Smooth muscle cell (in vitro differentiated cells): Measurements from ENCODE around the gene SLC22A17. TPM values are rescaled to one million over a fixed set of nuclear protein-coding genes. Genes with fewer than 3 reads are reported as not detected.

Source experiments
- DNase-seq: peaks from one replicate; lab custom pipeline; 2025; ENCODE audit not compliant: unreplicated experiment; lab: John Stamatoyannopoulos, UW
- H2AFZ ChIP-seq: fragments of 200-600 bp; sonication (generic); 2 replicates; pipeline ENCODE4 v1.6.0; 2016; ENCODE audit warnings: antibody characterized with exemption, low read depth, mild to moderate bottlenecking
- H3F3A ChIP-seq: fragments of 200-600 bp; sonication (generic); 2 replicates; pipeline ENCODE4 v1.6.0; 2017; ENCODE audit warnings: antibody characterized with exemption, low read depth
- H3K27ac ChIP-seq: fragments of 200-600 bp; sonication (generic); 2 replicates; pipeline ENCODE4 v1.5.1; 2016; ENCODE audit warnings: low read depth, mild to moderate bottlenecking
- H3K27me3 ChIP-seq: fragments of 200-600 bp; sonication (generic); 2 replicates; pipeline ENCODE4 v1.6.1; 2016; ENCODE audit warnings: low read depth, mild to moderate bottlenecking
- H3K36me3 ChIP-seq: fragments of 200-600 bp; sonication (generic); 2 replicates; pipeline ENCODE4 v1.5.1; 2016; ENCODE audit warnings: low read depth
- H3K4me1 ChIP-seq: fragments of 200-600 bp; sonication (generic); 2 replicates; pipeline ENCODE4 v1.5.1; 2016; ENCODE audit warnings: low read depth
- H3K4me2 ChIP-seq: fragments of 200-600 bp; sonication (generic); 2 replicates; pipeline ENCODE4 v1.6.0; 2016; ENCODE audit warnings: mild to moderate bottlenecking
- H3K4me3 ChIP-seq: fragments of 200-600 bp; sonication (generic); 2 replicates; pipeline ENCODE4 v1.5.1; 2016; ENCODE audit warnings: mild to moderate bottlenecking
- H3K79me2 ChIP-seq: fragments of 200-600 bp; sonication (generic); 2 replicates; pipeline ENCODE4 v1.6.0; 2016; ENCODE audit warnings: low read depth, mild to moderate bottlenecking
- H3K9ac ChIP-seq: fragments of 200-600 bp; sonication (generic); 2 replicates; pipeline ENCODE4 v1.6.0; 2016; ENCODE audit warnings: low read depth
- H3K9me3 ChIP-seq: fragments of 200-600 bp; sonication (generic); replicated peaks from 2 replicates; pipeline ENCODE4 v1.5.1; 2016; ENCODE audit warnings: low read depth
- H4K20me1 ChIP-seq: fragments of 200-600 bp; sonication (generic); 2 replicates; pipeline ENCODE4 v1.6.0; 2016; ENCODE audit warnings: low read depth
- CTCF ChIP-seq: fragments of 200-600 bp; sonication (generic); IDR thresholded peaks from 2 replicates; pipeline ENCODE4 v1.5.1; 2017; ENCODE audit warnings: borderline replicate concordance, mild to moderate bottlenecking, antibody characterized with exemption; ENCODE audit not compliant: insufficient read depth, poor library complexity, severe bottlenecking
- WGBS: methylation state at CpG from one replicate; pipeline ENCODE4 v1.1.7; 2016; ENCODE audit warnings: low lambda C conversion rate; 5-methylcytosine and 5-hydroxymethylcytosine counted together
- polyA plus RNA-seq: library from polyadenylated mRNA; unstranded; fragments of >200 nt; fragmentation: Nextera tagmentation; extraction: Ambion mirVana; gene quantifications from 2 replicates; pipeline ENCODE4 v1.2.1, GENCODE V29; 2016
- total RNA-seq: library from RNA; depleted of rRNA; stranded (reverse); fragments of >200 nt; gene quantifications from 2 replicates; pipeline ENCODE4 v1.2.3, GENCODE V29; 2014

Gene SLC22A17
- total and polyA plus RNA-seq, 2 experiments from 2014 or later = 81.0 to 127 TPM

- no peaks in the 10 kb centered on the region for H3K9me3 ChIP-seq
- no peaks in the 10 kb centered on the region for H3F3A ChIP-seq
- H3K36me3 ChIP-seq = no peaks in the 10 kb centered on the region
- H3K4me2 ChIP-seq = no peak overlapping the region
- no peaks in the 10 kb centered on the region for H3K79me2 ChIP-seq
- WGBS = 79% methylated on average over 11 of the region's 11 CpGs
- no peaks in the 10 kb centered on the region for H3K27me3 ChIP-seq
- no peak for DNase-seq
- H4K20me1 ChIP-seq = no peaks in the 10 kb centered on the region
- no peak for TF ChIP-seq CTCF
- peaks cover 7% of the 10 kb centered on the region for H3K4me1 ChIP-seq
- no peak overlapping the region for H2AFZ ChIP-seq
- no peak overlapping the region for H3K4me3 ChIP-seq
- no peak overlapping the region for H3K27ac ChIP-seq
- no peak overlapping the region for H3K9ac ChIP-seq
Observed at GRCh38 chr14:23377198-23377550, 24.5 kb upstream of the SLC22A17 start.

GRCh38 chr14:23376482-23377197 is 24.0 kb upstream of the SLC22A17 start, which contains the start of gene CMTM5:
Gene CMTM5, plus strand, starts transcription at chr14:23377046. Its CDS starts 206 bp downstream, at chr14:23377252.
- peaks cover 7% of the 10 kb centered on the region for H3K4me1 ChIP-seq
- H3K27me3 ChIP-seq = no peaks in the 10 kb centered on the region
- no peak within 1 kb of the TSS for H3K9ac ChIP-seq
- H3K27ac ChIP-seq = no peak within 1 kb of the TSS
- no peaks in the 10 kb centered on the region for H3K36me3 ChIP-seq
- DNase-seq = no peak
- H3K9me3 ChIP-seq = no peaks in the 10 kb centered on the region
- no peaks in the 10 kb centered on the region for H4K20me1 ChIP-seq
- no peak within 1 kb of the TSS for H2AFZ ChIP-seq
- H3K4me2 ChIP-seq = no peak within 1 kb of the TSS
- 73% methylated on average over 13 of the region's 13 CpGs for WGBS
- H3K4me3 ChIP-seq = no peak within 1 kb of the TSS
- H3K79me2 ChIP-seq = no peaks in the 10 kb centered on the region
- H3F3A ChIP-seq = no peaks in the 10 kb centered on the region
- no peak for TF ChIP-seq CTCF

GRCh38 chr14:23375527-23376251 is 23.0 kb upstream of the SLC22A17 start:
- H3K4me1 ChIP-seq = peaks cover 7% of the 10 kb centered on the region
- no peak overlapping the region for H3K27ac ChIP-seq
- no peaks in the 10 kb centered on the region for H3K9me3 ChIP-seq
- H3K36me3 ChIP-seq = no peaks in the 10 kb centered on the region
- no peaks in the 10 kb centered on the region for H3K27me3 ChIP-seq
- no peaks in the 10 kb centered on the region for H3F3A ChIP-seq
- H4K20me1 ChIP-seq = no peaks in the 10 kb centered on the region
- DNase-seq = no peak
- WGBS = 96% methylated on average over 21 of the region's 21 CpGs
- no peak overlapping the region for H3K4me2 ChIP-seq
- no peak overlapping the region for H3K4me3 ChIP-seq
- no peak overlapping the region for H3K9ac ChIP-seq
- H2AFZ ChIP-seq = no peak overlapping the region
- no peak for TF ChIP-seq CTCF
- H3K79me2 ChIP-seq = no peaks in the 10 kb centered on the region
